ENCODE data around the gene SUSD4. TPM values are rescaled to one million over a fixed set of nuclear protein-coding genes. Genes with fewer than 3 reads are reported as not detected.

The SUSD4 gene
- total and polyA plus RNA-seq, 9 of the 15 experiments (the other 6 are each of a cell fraction or from before 2014, with no cell fraction given) = 0.06 to 1.7 (median 0.09) TPM; not detected in 4

DNA sequence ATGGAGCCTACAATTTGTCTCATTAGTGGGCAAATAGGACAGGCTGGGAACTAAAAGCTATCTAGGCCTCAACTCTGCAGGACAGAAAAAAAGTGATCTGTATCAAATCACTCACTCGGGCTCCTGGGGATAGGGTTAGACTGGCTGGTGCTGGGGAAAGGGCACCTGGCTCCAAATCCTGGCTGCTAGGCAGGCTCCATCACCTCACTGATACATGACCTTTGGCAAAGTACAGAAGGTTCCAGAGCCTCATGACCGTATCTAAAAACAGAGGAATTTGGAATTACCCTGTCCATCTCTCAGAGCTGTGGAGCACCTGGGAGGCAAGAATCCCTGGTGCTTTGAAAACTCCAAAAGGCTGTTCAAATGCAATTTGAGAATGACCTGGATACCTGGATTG is 51.7 kb downstream of the SUSD4 start:
- intact Hi-C loops (cut with micrococcal nuclease) = no loop called here
- Histone ChIP-seq H3K9me1 (ENCODE audit: control insufficient read depth, insufficient read depth, low read length) (no peaks in the 10 kb centered on the region), H3K79me2 (ENCODE audit: control insufficient read depth, insufficient read depth, low read length) (no peaks in the 10 kb centered on the region), H3K9me3 (replicated peaks; ENCODE audit: control insufficient read depth, insufficient read depth, low read depth, low read length) (no peaks in the 10 kb centered on the region), H3K36me3 (ENCODE audit: control insufficient read depth, insufficient read depth, low read length) (no peaks in the 10 kb centered on the region), H2AFZ (ENCODE audit: low read depth, low read length) (no peak overlapping the region; the same call in 1 of the 2 replicates), H3K9ac (ENCODE audit: insufficient read depth in 1 of 2, low read depth in 2 of 2, low read length in 2 of 2) (no peak overlapping the region), H3K4me2 (ENCODE audit: insufficient read depth, low read length) (no peak overlapping the region), H3K27me3 (ENCODE audit: control insufficient read depth in 2 of 2, insufficient read depth in 2 of 2, low read length in 2 of 2) (no peaks in the 10 kb centered on the region), H3K27ac (ENCODE audit: extremely low read depth, low read depth, low read length) (no peak overlapping the region), H4K20me1 (replicated peaks; ENCODE audit: control insufficient read depth, insufficient read depth, low read length) (no peaks in the 10 kb centered on the region), H3K4me3 (no peak overlapping the region), H3K4me1 (replicated peaks in 1 of 2; ENCODE audit: control insufficient read depth in 2 of 2, insufficient read depth in 2 of 2, low read length in 2 of 2) (no peaks in the 10 kb centered on the region; a peak in 1 of 5 replicates)
- CTCF ChIA-PET (ENCODE audit: low intra/inter-chr PET ratio) = no interaction called here
- no peak for ATAC-seq
- no TSS peak for BruUV-seq (replicated peaks)
- POLR2A ChIA-PET = no interaction called here
- in situ Hi-C loops (cut with MboI) = no loop called here
- WGBS (ENCODE audit: insufficient coverage, low coverage, missing lambda C conversion rate) = 10% methylated on average over 2 of the region's 2 CpGs
- DNase-seq (ENCODE audit: extremely low read depth in 1 of 4, low spot score in 3 of 4) = no peak
- no peak for FAIRE-seq
- TF ChIP-seq ZNF444 (CRISPR knock-in tag; IDR thresholded peaks at IDR 0.05) (no peak), TAF15 (IDR thresholded peaks at IDR 0.05; ENCODE audit: low read depth, low read length) (no peak), PHF8 (IDR thresholded peaks at IDR 0.05; ENCODE audit: borderline replicate concordance, low read length) (no peak), DMBX1 (CRISPR knock-in tag; IDR thresholded peaks at IDR 0.05; ENCODE audit: borderline replicate concordance) (no peak), HNRNPK (IDR thresholded peaks at IDR 0.05; ENCODE audit: low read depth, low read length, poor library complexity, severe bottlenecking) (no peak)
- TF ChIP-seq, protein P1, sequence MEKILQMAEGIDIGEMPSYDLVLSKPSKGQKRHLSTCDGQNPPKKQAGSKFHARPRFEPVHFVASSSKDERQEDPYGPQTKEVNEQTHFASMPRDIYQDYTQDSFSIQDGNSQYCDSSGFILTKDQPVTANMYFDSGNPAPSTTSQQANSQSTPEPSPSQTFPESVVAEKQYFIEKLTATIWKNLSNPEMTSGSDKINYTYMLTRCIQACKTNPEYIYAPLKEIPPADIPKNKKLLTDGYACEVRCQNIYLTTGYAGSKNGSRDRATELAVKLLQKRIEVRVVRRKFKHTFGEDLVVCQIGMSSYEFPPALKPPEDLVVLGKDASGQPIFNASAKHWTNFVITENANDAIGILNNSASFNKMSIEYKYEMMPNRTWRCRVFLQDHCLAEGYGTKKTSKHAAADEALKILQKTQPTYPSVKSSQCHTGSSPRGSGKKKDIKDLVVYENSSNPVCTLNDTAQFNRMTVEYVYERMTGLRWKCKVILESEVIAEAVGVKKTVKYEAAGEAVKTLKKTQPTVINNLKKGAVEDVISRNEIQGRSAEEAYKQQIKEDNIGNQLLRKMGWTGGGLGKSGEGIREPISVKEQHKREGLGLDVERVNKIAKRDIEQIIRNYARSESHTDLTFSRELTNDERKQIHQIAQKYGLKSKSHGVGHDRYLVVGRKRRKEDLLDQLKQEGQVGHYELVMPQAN (IDR thresholded peaks at IDR 0.05; ENCODE audit: borderline replicate concordance) = no peak
- TF ChIP-seq, protein P2, sequence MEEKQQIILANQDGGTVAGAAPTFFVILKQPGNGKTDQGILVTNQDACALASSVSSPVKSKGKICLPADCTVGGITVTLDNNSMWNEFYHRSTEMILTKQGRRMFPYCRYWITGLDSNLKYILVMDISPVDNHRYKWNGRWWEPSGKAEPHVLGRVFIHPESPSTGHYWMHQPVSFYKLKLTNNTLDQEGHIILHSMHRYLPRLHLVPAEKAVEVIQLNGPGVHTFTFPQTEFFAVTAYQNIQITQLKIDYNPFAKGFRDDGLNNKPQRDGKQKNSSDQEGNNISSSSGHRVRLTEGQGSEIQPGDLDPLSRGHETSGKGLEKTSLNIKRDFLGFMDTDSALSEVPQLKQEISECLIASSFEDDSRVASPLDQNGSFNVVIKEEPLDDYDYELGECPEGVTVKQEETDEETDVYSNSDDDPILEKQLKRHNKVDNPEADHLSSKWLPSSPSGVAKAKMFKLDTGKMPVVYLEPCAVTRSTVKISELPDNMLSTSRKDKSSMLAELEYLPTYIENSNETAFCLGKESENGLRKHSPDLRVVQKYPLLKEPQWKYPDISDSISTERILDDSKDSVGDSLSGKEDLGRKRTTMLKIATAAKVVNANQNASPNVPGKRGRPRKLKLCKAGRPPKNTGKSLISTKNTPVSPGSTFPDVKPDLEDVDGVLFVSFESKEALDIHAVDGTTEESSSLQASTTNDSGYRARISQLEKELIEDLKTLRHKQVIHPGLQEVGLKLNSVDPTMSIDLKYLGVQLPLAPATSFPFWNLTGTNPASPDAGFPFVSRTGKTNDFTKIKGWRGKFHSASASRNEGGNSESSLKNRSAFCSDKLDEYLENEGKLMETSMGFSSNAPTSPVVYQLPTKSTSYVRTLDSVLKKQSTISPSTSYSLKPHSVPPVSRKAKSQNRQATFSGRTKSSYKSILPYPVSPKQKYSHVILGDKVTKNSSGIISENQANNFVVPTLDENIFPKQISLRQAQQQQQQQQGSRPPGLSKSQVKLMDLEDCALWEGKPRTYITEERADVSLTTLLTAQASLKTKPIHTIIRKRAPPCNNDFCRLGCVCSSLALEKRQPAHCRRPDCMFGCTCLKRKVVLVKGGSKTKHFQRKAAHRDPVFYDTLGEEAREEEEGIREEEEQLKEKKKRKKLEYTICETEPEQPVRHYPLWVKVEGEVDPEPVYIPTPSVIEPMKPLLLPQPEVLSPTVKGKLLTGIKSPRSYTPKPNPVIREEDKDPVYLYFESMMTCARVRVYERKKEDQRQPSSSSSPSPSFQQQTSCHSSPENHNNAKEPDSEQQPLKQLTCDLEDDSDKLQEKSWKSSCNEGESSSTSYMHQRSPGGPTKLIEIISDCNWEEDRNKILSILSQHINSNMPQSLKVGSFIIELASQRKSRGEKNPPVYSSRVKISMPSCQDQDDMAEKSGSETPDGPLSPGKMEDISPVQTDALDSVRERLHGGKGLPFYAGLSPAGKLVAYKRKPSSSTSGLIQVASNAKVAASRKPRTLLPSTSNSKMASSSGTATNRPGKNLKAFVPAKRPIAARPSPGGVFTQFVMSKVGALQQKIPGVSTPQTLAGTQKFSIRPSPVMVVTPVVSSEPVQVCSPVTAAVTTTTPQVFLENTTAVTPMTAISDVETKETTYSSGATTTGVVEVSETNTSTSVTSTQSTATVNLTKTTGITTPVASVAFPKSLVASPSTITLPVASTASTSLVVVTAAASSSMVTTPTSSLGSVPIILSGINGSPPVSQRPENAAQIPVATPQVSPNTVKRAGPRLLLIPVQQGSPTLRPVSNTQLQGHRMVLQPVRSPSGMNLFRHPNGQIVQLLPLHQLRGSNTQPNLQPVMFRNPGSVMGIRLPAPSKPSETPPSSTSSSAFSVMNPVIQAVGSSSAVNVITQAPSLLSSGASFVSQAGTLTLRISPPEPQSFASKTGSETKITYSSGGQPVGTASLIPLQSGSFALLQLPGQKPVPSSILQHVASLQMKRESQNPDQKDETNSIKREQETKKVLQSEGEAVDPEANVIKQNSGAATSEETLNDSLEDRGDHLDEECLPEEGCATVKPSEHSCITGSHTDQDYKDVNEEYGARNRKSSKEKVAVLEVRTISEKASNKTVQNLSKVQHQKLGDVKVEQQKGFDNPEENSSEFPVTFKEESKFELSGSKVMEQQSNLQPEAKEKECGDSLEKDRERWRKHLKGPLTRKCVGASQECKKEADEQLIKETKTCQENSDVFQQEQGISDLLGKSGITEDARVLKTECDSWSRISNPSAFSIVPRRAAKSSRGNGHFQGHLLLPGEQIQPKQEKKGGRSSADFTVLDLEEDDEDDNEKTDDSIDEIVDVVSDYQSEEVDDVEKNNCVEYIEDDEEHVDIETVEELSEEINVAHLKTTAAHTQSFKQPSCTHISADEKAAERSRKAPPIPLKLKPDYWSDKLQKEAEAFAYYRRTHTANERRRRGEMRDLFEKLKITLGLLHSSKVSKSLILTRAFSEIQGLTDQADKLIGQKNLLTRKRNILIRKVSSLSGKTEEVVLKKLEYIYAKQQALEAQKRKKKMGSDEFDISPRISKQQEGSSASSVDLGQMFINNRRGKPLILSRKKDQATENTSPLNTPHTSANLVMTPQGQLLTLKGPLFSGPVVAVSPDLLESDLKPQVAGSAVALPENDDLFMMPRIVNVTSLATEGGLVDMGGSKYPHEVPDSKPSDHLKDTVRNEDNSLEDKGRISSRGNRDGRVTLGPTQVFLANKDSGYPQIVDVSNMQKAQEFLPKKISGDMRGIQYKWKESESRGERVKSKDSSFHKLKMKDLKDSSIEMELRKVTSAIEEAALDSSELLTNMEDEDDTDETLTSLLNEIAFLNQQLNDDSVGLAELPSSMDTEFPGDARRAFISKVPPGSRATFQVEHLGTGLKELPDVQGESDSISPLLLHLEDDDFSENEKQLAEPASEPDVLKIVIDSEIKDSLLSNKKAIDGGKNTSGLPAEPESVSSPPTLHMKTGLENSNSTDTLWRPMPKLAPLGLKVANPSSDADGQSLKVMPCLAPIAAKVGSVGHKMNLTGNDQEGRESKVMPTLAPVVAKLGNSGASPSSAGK (IDR thresholded peaks at IDR 0.05) = no peak

All from K562 (cell line).